Measurements from ENCODE around the gene PLEKHM3.

GRCh38 chr2:207944334-207944733 is 81.0 kb downstream of the PLEKHM3 start:
- TF ChIP-seq, protein P1, sequence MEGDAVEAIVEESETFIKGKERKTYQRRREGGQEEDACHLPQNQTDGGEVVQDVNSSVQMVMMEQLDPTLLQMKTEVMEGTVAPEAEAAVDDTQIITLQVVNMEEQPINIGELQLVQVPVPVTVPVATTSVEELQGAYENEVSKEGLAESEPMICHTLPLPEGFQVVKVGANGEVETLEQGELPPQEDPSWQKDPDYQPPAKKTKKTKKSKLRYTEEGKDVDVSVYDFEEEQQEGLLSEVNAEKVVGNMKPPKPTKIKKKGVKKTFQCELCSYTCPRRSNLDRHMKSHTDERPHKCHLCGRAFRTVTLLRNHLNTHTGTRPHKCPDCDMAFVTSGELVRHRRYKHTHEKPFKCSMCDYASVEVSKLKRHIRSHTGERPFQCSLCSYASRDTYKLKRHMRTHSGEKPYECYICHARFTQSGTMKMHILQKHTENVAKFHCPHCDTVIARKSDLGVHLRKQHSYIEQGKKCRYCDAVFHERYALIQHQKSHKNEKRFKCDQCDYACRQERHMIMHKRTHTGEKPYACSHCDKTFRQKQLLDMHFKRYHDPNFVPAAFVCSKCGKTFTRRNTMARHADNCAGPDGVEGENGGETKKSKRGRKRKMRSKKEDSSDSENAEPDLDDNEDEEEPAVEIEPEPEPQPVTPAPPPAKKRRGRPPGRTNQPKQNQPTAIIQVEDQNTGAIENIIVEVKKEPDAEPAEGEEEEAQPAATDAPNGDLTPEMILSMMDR (IDR thresholded peaks at IDR 0.05) = no peak
- TF ChIP-seq EP300 (IDR thresholded peaks at IDR 0.05) (no peak), POLR2A (IDR thresholded peaks at IDR 0.05; ENCODE audit: low read length) (no peak), HES2 (IDR thresholded peaks at IDR 0.05) (no peak), JUNB (IDR thresholded peaks at IDR 0.05) (no peak), CEBPB (IDR thresholded peaks at IDR 0.05) (no peak), MAFK (IDR thresholded peaks at IDR 0.05; ENCODE audit: partially characterized antibody) (no peak), MAZ (IDR thresholded peaks at IDR 0.05; ENCODE audit: borderline replicate concordance, low read depth, low read length) (no peak), SREBF2 (IDR thresholded peaks at IDR 0.05) (no peak), USF2 (IDR thresholded peaks at IDR 0.05) (no peak)
- TF ChIP-seq, protein P2, sequence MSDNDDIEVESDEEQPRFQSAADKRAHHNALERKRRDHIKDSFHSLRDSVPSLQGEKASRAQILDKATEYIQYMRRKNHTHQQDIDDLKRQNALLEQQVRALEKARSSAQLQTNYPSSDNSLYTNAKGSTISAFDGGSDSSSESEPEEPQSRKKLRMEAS (IDR thresholded peaks at IDR 0.05) = no peak
- TF ChIP-seq, protein P3, sequence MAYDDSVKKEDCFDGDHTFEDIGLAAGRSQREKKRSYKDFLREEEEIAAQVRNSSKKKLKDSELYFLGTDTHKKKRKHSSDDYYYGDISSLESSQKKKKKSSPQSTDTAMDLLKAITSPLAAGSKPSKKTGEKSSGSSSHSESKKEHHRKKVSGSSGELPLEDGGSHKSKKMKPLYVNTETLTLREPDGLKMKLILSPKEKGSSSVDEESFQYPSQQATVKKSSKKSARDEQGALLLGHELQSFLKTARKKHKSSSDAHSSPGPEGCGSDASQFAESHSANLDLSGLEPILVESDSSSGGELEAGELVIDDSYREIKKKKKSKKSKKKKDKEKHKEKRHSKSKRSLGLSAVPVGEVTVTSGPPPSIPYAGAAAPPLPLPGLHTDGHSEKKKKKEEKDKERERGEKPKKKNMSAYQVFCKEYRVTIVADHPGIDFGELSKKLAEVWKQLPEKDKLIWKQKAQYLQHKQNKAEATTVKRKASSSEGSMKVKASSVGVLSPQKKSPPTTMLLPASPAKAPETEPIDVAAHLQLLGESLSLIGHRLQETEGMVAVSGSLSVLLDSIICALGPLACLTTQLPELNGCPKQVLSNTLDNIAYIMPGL (CRISPR knock-in tag; IDR thresholded peaks at IDR 0.05; ENCODE audit: borderline replicate concordance) = no peak

All from A549 (cell line).